SK-N-SH (cell line): ENCODE data around the gene ZRANB3. TPM values are rescaled to one million over a fixed set of nuclear protein-coding genes. Genes with fewer than 3 reads are reported as not detected.

Source experiments
- CTCF ChIA-PET: fragments of 300-600, 350-600 bp; formaldehyde crosslinking; extraction: SDS; loops from one replicate; lab custom pipeline; 2021; lab: Yijun Ruan, JAX
- POLR2A ChIA-PET: fragments of 350-600 bp; sonication (Branson Sonifier 250); formaldehyde crosslinking; extraction: SDS; loops from one replicate; lab custom pipeline; 2020; ENCODE audit warnings: antibody characterized with exemption, inconsistent platforms; lab: Yijun Ruan, JAX
- DNase-seq: peaks from one replicate; pipeline ENCODE4 v3.0.0; 2012
- H2AFZ ChIP-seq: fragments of 200-600 bp; sonication (generic); 2 replicates; pipeline ENCODE4 v1.8.1; 2016; ENCODE audit warnings: antibody characterized with exemption, mild to moderate bottlenecking, low read depth
- H3F3A ChIP-seq: fragments of 200-600 bp; sonication (generic); replicated peaks from 2 replicates; pipeline ENCODE3; 2016; ENCODE audit warnings: antibody characterized with exemption, mild to moderate bottlenecking; ENCODE audit not compliant: insufficient read depth
- H3K27ac ChIP-seq, 2 experiments: fragments of 200-500 bp in 1 of 2; fragments of 200-600 bp in 1 of 2; sonication (Bioruptor generic) in 1 of 2; sonication (generic), shearing (Covaris generic) in 1 of 2; 2 replicates each; pipeline versions ENCODE4 v1.5.1 to v1.6.1; 2014 to 2016; ENCODE audit warnings: low read depth in 2 of 2, inconsistent platforms in 1 of 2, low read length in 1 of 2, mild to moderate bottlenecking in 1 of 2, mixed read lengths in 1 of 2
- H3K27me3 ChIP-seq: fragments of 200-600 bp; sonication (generic), shearing (Covaris generic); 2 replicates; pipeline ENCODE4 v1.6.1; 2016; ENCODE audit warnings: mixed run types; ENCODE audit not compliant: insufficient read depth
- H3K36me3 ChIP-seq, 2 experiments: fragments of 200-500 bp in 1 of 2; fragments of 200-600 bp in 1 of 2; sonication (Bioruptor generic) in 1 of 2; sonication (generic) in 1 of 2; replicated peaks in 1 of 2; 2 replicates each; pipeline versions ENCODE3 to v1.5.1; 2014 to 2016; ENCODE audit warnings: low read length in 1 of 2, mild to moderate bottlenecking in 1 of 2; ENCODE audit not compliant: insufficient read depth in 2 of 2, control insufficient read depth in 1 of 2
- H3K4me1 ChIP-seq, 2 experiments: fragments of 200-500 bp in 1 of 2; fragments of 200-600 bp in 1 of 2; sonication (Bioruptor generic) in 1 of 2; sonication (generic), shearing (Covaris generic) in 1 of 2; 2 replicates each; pipeline versions ENCODE4 v1.5.1 to v1.6.1; 2014 to 2016; ENCODE audit warnings: low read depth in 1 of 2, low read length in 1 of 2, mixed run types in 1 of 2; ENCODE audit not compliant: insufficient read depth in 2 of 2, control insufficient read depth in 1 of 2
- H3K4me2 ChIP-seq: fragments of 200-600 bp; sonication (generic), shearing (Covaris generic); 2 replicates; pipeline ENCODE4 v1.6.1; 2017; ENCODE audit warnings: mixed run types
- H3K4me3 ChIP-seq, 2 experiments: fragments of 200-500 bp in 1 of 2; fragments of 200-600 bp in 1 of 2; sonication (Bioruptor generic) in 1 of 2; sonication (generic), shearing (Covaris generic) in 1 of 2; 2 replicates each; pipeline versions ENCODE4 v1.5.1 to v1.8.1; 2014 to 2016; ENCODE audit warnings: low read depth in 2 of 2, inconsistent platforms in 1 of 2, low read length in 1 of 2, mild to moderate bottlenecking in 1 of 2, mixed read lengths in 1 of 2, moderate library complexity in 1 of 2
- H3K79me2 ChIP-seq: fragments of 200-600 bp; sonication (generic); 2 replicates; pipeline ENCODE4 v1.8.1; 2017; ENCODE audit warnings: mild to moderate bottlenecking; ENCODE audit not compliant: insufficient read depth
- H3K9ac ChIP-seq: fragments of 200-600 bp; sonication (generic); 2 replicates; pipeline ENCODE4 v1.6.1; 2017; ENCODE audit warnings: mixed run types
- H3K9me2 ChIP-seq: fragments of 200-600 bp; sonication (generic); 2 replicates; pipeline ENCODE4 v1.6.1; 2017; ENCODE audit warnings: mixed run types
- H3K9me3 ChIP-seq: fragments of 200-600 bp; sonication (generic); 2 replicates; pipeline ENCODE4 v1.6.1; 2017; ENCODE audit warnings: mixed run types, mild to moderate bottlenecking, moderate library complexity
- H4K20me1 ChIP-seq: fragments of 200-600 bp; sonication (generic); 2 replicates; pipeline ENCODE4 v1.6.1; 2017; ENCODE audit warnings: mild to moderate bottlenecking, mixed run types; ENCODE audit not compliant: insufficient read depth
- CHD2 ChIP-seq: fragments of 150-350 bp; IDR thresholded peaks from 2 replicates; pipeline ENCODE4 v1.6.1; 2018; ENCODE audit warnings: low read length; ENCODE audit not compliant: partially characterized antibody
- ELF1 ChIP-seq: IDR thresholded peaks from 2 replicates; pipeline ENCODE4 v1.4.0; 2012
- EP300 ChIP-seq, 2 experiments: IDR thresholded peaks; 2 replicates each; pipeline versions ENCODE4 v1.4.0 to v1.6.1; 2012; ENCODE audit warnings: borderline replicate concordance in 1 of 2, low read depth in 1 of 2, low read length in 1 of 2
- EZH2phosphoT487 ChIP-seq: fragments of 200-600 bp; sonication (generic); IDR thresholded peaks from 2 replicates; pipeline ENCODE4 v1.6.1; 2017; ENCODE audit warnings: low read depth, mixed run types, mild to moderate bottlenecking, antibody characterized with exemption, moderate library complexity, borderline replicate concordance
- FOXM1 ChIP-seq: IDR thresholded peaks from 2 replicates; pipeline ENCODE4 v1.4.0; 2012; ENCODE audit warnings: low read depth, mild to moderate bottlenecking
- JUND ChIP-seq: IDR thresholded peaks from 2 replicates; pipeline ENCODE4 v1.4.0; 2012
- MEF2A ChIP-seq: IDR thresholded peaks from 2 replicates; pipeline ENCODE4 v1.4.0; 2012; ENCODE audit warnings: low read depth, borderline replicate concordance
- NRF1 ChIP-seq: IDR thresholded peaks from 2 replicates; pipeline ENCODE4 v1.6.1; 2012; ENCODE audit warnings: low read depth, mild to moderate bottlenecking, low read length
- POLR2AphosphoS5 ChIP-seq: IDR thresholded peaks from 2 replicates; pipeline ENCODE4 v1.6.1; 2012; ENCODE audit warnings: low read depth, low read length
- RAD21 ChIP-seq: IDR thresholded peaks from 2 replicates; pipeline ENCODE4 v1.6.1; 2012; ENCODE audit warnings: mild to moderate bottlenecking, low read length
- RCOR1 ChIP-seq: fragments of 150-350 bp; IDR thresholded peaks from 2 replicates; pipeline ENCODE4 v1.6.1; 2017; ENCODE audit warnings: antibody characterized with exemption, low read length
- RFX5 ChIP-seq: IDR thresholded peaks from 2 replicates; pipeline ENCODE4 v1.6.1; 2012; ENCODE audit warnings: mild to moderate bottlenecking, improper control_type of control experiment, low read length
- SIN3A ChIP-seq: IDR thresholded peaks from 2 replicates; pipeline ENCODE4 v1.6.1; 2012; ENCODE audit warnings: low read depth, mild to moderate bottlenecking, low read length, moderate library complexity, borderline replicate concordance
- SMC3 ChIP-seq: IDR thresholded peaks from 2 replicates; pipeline ENCODE4 v1.6.1; 2012; ENCODE audit warnings: low read depth, low read length, improper control_type of control experiment
- WGBS: methylation state at CpG from one replicate; pipeline ENCODE4 v1.1.6; 2017; ENCODE audit warnings: low lambda C conversion rate; 5-methylcytosine and 5-hydroxymethylcytosine counted together
- polyA plus RNA-seq, 3 experiments: library from polyadenylated mRNA; depleted of rRNA; stranded (reverse); fragments of >200 nt; gene quantifications; 2 replicates each; pipeline ENCODE4 v1.2.3, GENCODE V29; 2012
- TF ChIP-seq, protein P1 (sequence below): IDR thresholded peaks from 2 replicates; pipeline ENCODE4 v1.4.0; 2012; ENCODE audit warnings: low read depth, borderline replicate concordance
- TF ChIP-seq, protein P2 (sequence below): fragments of 150-350 bp; IDR thresholded peaks from 2 replicates; pipeline ENCODE4 v1.6.1; 2017; ENCODE audit warnings: antibody characterized with exemption, low read length, low read depth, borderline replicate concordance
- TF ChIP-seq, protein P3 (sequence below): IDR thresholded peaks from 2 replicates; pipeline ENCODE4 v1.4.0; 2012; ENCODE audit warnings: low read depth, borderline replicate concordance
- TF ChIP-seq, protein P4 (sequence below): IDR thresholded peaks from 2 replicates; pipeline ENCODE4 v1.6.1; 2012; ENCODE audit warnings: mild to moderate bottlenecking, low read depth, low read length, moderate library complexity
- TF ChIP-seq, protein P5 (sequence below): fragments of 150-350 bp; IDR thresholded peaks from 2 replicates; pipeline ENCODE4 v1.6.1; 2016; ENCODE audit warnings: mild to moderate bottlenecking, low read depth, low read length
- TF ChIP-seq, protein P6 (sequence below): IDR thresholded peaks from 2 replicates; pipeline ENCODE4 v1.4.0; 2012; ENCODE audit warnings: low read depth

The ZRANB3 gene
- polyA plus RNA-seq, 1 of the 3 experiments (the other 2 are of a cell fraction): 4.1 TPM

DNA sequence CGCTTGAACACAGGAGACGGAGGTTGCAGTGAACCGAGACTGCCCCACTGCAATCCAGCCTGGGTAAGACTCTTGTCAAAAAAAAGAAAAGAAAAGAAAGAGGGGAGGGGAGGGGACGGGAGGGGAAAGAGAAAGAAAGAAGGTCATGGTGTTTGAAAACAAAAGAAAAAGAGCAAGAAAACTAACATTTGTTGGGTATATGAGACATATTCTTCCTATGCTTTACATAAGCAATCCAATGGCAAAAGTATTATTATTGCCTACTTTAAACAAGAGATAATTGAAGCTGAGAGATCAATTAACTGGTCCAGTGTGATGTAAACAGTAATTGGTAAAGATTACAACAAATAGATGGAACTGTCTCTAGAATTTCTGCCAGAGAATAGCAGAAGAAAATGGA, 157.3 kb downstream of the ZRANB3 start:
- Histone ChIP-seq H4K20me1 (no peaks in the 10 kb centered on the region), H3K36me3 (no peaks in the 10 kb centered on the region), H3K9ac (no peak overlapping the region), H3F3A (peaks cover 7% of the 10 kb centered on the region), H3K79me2 (no peaks in the 10 kb centered on the region), H3K4me1 (no peaks in the 10 kb centered on the region), H3K4me2 (no peak overlapping the region), H3K9me3 (no peaks in the 10 kb centered on the region), H3K27ac (no peak overlapping the region), H3K9me2 (no peaks in the 10 kb centered on the region), H3K27me3 (no peaks in the 10 kb centered on the region), H3K4me3 (no peak overlapping the region), H2AFZ (no peak overlapping the region)
- ChIA-PET CTCF (no interaction called here), POLR2A (no interaction called here)
- TF ChIP-seq, protein P1, sequence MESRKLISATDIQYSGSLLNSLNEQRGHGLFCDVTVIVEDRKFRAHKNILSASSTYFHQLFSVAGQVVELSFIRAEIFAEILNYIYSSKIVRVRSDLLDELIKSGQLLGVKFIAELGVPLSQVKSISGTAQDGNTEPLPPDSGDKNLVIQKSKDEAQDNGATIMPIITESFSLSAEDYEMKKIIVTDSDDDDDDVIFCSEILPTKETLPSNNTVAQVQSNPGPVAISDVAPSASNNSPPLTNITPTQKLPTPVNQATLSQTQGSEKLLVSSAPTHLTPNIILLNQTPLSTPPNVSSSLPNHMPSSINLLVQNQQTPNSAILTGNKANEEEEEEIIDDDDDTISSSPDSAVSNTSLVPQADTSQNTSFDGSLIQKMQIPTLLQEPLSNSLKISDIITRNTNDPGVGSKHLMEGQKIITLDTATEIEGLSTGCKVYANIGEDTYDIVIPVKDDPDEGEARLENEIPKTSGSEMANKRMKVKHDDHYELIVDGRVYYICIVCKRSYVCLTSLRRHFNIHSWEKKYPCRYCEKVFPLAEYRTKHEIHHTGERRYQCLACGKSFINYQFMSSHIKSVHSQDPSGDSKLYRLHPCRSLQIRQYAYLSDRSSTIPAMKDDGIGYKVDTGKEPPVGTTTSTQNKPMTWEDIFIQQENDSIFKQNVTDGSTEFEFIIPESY: no peak
- no peak for TF ChIP-seq EZH2phosphoT487
- no peak for TF ChIP-seq RFX5
- no peak for TF ChIP-seq EP300 (IDR thresholded peaks at IDR 0.05; ENCODE audit: borderline replicate concordance in 1 of 2, low read depth in 1 of 2, low read length in 1 of 2)
- TF ChIP-seq FOXM1: no peak
- TF ChIP-seq SIN3A: no peak
- no peak for TF ChIP-seq MEF2A
- 76% methylated on average over 4 of the region's 4 CpGs for WGBS
- DNase-seq: no peak

DNA sequence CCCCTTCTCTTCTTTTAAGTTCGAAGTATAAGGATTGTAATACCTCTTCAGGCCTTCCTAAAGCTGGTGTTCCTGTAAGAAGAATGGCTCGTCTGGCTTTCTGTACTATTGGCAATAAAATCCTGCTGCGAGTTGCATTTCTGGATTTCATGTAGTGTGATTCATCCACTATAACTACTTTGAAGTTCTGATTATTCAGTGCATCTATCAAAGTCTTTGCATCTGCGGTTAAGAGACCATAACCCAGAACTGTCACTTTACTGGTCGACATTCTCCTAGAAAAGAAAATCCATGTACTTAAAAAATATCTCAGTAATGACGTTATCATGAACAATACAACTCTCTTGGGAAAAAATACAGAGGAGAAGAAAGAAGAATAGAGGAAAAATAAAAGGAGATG, 181.1 kb downstream of the ZRANB3 start:
- no peaks in the 10 kb centered on the region for H3K79me2 ChIP-seq
- H3K9me3 ChIP-seq: 0 out of 2 replicates have a peak, but pooled peaks cover 4% of the 10 kb centered on the region
- WGBS: 84% methylated on average over 6 of the region's 6 CpGs
- no peak overlapping the region for H3K27ac ChIP-seq
- no peaks in the 10 kb centered on the region for H3F3A ChIP-seq
- H3K4me3 ChIP-seq: no peak overlapping the region
- no peaks in the 10 kb centered on the region for H3K4me1 ChIP-seq
- H3K36me3 ChIP-seq: peaks cover 0 to 10% of the 10 kb centered on the region in 2 experiments
- ChIA-PET POLR2A (no interaction called here), CTCF (no interaction called here)
- H3K27me3 ChIP-seq: no peaks in the 10 kb centered on the region
- no peak overlapping the region for H3K4me2 ChIP-seq
- DNase-seq: no peak
- no peaks in the 10 kb centered on the region for H3K9me2 ChIP-seq
- H2AFZ ChIP-seq: no peak overlapping the region
- H3K9ac ChIP-seq: no peak overlapping the region
- no peaks in the 10 kb centered on the region for H4K20me1 ChIP-seq
- TF ChIP-seq RAD21 (no peak), EZH2phosphoT487 (no peak), JUND (no peak), ELF1 (no peak), RFX5 (no peak), SMC3 (no peak), EP300 (IDR thresholded peaks at IDR 0.05; ENCODE audit: borderline replicate concordance in 1 of 2, low read depth in 1 of 2, low read length in 1 of 2) (no peak), CHD2 (no peak), RCOR1 (no peak), NRF1 (no peak), POLR2AphosphoS5 (no peak)
- TF ChIP-seq, protein P2, sequence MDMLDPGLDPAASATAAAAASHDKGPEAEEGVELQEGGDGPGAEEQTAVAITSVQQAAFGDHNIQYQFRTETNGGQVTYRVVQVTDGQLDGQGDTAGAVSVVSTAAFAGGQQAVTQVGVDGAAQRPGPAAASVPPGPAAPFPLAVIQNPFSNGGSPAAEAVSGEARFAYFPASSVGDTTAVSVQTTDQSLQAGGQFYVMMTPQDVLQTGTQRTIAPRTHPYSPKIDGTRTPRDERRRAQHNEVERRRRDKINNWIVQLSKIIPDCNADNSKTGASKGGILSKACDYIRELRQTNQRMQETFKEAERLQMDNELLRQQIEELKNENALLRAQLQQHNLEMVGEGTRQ: no peak
- TF ChIP-seq, protein P3, sequence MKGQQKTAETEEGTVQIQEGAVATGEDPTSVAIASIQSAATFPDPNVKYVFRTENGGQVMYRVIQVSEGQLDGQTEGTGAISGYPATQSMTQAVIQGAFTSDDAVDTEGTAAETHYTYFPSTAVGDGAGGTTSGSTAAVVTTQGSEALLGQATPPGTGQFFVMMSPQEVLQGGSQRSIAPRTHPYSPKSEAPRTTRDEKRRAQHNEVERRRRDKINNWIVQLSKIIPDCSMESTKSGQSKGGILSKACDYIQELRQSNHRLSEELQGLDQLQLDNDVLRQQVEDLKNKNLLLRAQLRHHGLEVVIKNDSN: no peak
- TF ChIP-seq, protein P4, sequence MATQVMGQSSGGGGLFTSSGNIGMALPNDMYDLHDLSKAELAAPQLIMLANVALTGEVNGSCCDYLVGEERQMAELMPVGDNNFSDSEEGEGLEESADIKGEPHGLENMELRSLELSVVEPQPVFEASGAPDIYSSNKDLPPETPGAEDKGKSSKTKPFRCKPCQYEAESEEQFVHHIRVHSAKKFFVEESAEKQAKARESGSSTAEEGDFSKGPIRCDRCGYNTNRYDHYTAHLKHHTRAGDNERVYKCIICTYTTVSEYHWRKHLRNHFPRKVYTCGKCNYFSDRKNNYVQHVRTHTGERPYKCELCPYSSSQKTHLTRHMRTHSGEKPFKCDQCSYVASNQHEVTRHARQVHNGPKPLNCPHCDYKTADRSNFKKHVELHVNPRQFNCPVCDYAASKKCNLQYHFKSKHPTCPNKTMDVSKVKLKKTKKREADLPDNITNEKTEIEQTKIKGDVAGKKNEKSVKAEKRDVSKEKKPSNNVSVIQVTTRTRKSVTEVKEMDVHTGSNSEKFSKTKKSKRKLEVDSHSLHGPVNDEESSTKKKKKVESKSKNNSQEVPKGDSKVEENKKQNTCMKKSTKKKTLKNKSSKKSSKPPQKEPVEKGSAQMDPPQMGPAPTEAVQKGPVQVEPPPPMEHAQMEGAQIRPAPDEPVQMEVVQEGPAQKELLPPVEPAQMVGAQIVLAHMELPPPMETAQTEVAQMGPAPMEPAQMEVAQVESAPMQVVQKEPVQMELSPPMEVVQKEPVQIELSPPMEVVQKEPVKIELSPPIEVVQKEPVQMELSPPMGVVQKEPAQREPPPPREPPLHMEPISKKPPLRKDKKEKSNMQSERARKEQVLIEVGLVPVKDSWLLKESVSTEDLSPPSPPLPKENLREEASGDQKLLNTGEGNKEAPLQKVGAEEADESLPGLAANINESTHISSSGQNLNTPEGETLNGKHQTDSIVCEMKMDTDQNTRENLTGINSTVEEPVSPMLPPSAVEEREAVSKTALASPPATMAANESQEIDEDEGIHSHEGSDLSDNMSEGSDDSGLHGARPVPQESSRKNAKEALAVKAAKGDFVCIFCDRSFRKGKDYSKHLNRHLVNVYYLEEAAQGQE: no peak
- TF ChIP-seq, protein P5, sequence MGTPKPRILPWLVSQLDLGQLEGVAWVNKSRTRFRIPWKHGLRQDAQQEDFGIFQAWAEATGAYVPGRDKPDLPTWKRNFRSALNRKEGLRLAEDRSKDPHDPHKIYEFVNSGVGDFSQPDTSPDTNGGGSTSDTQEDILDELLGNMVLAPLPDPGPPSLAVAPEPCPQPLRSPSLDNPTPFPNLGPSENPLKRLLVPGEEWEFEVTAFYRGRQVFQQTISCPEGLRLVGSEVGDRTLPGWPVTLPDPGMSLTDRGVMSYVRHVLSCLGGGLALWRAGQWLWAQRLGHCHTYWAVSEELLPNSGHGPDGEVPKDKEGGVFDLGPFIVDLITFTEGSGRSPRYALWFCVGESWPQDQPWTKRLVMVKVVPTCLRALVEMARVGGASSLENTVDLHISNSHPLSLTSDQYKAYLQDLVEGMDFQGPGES: no peak
- TF ChIP-seq, protein P6, sequence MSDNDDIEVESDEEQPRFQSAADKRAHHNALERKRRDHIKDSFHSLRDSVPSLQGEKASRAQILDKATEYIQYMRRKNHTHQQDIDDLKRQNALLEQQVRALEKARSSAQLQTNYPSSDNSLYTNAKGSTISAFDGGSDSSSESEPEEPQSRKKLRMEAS: no peak
